SK-N-SH treated with all-trans-retinoic acid at 6 μM for 48 hours (cell line): ENCODE results near the gene PPT1.

Experiments
- ATAC-seq: fragments of 200-7000 bp; cut with Tn5 transposase; 3 replicates; pipeline ENCODE4 v1.9.1; 2020; ENCODE audit warnings: mild to moderate bottlenecking, moderate library complexity
- ARNTL ChIP-seq: fragments of 450-650 bp; formaldehyde crosslinking; IDR thresholded peaks from 2 replicates; pipeline ENCODE4 v1.5.0; 2020; ENCODE audit warnings: low read depth, mild to moderate bottlenecking, moderate library complexity, borderline replicate concordance
- BACH2 ChIP-seq: fragments of 250-450 bp; sonication (Bioruptor Pico); IDR thresholded peaks from 2 replicates; pipeline ENCODE4 v1.9.0; 2021; ENCODE audit warnings: mild to moderate bottlenecking, borderline replicate concordance
- CSDC2 ChIP-seq: fragments of 250-450 bp; sonication (Bioruptor Pico); IDR thresholded peaks from 2 replicates; pipeline ENCODE4 v1.5.0; 2020; ENCODE audit warnings: mild to moderate bottlenecking, moderate library complexity
- GLIS3 ChIP-seq: fragments of 250-450 bp; sonication (Bioruptor Pico); IDR thresholded peaks from 2 replicates; pipeline ENCODE4 v1.5.0; 2020; ENCODE audit warnings: mild to moderate bottlenecking, moderate library complexity
- ISL1 ChIP-seq: fragments of 250-450 bp; sonication (Bioruptor Pico); IDR thresholded peaks from 2 replicates; pipeline ENCODE4 v2.1.2; 2022; ENCODE audit warnings: mild to moderate bottlenecking, moderate library complexity
- OSR1 ChIP-seq: fragments of 250-450 bp; sonication (Bioruptor Pico); IDR thresholded peaks from 2 replicates; pipeline ENCODE4 v1.8.0; 2022; ENCODE audit warnings: moderate library complexity, mild to moderate bottlenecking, inconsistent platforms
- PPARA ChIP-seq: fragments of 250-450 bp; sonication (Bioruptor Pico); IDR thresholded peaks from 2 replicates; pipeline ENCODE4 v1.5.0; 2020; ENCODE audit warnings: mild to moderate bottlenecking, borderline replicate concordance
- RARB ChIP-seq: fragments of 250-450 bp; sonication (Bioruptor Pico); IDR thresholded peaks from 2 replicates; pipeline ENCODE4 v1.8.0; 2021; ENCODE audit warnings: mild to moderate bottlenecking, moderate library complexity
- SNAI2 ChIP-seq: fragments of 250-450 bp; sonication (Bioruptor Pico); IDR thresholded peaks from 2 replicates; pipeline ENCODE4 v1.5.0; 2020; ENCODE audit warnings: mild to moderate bottlenecking, moderate library complexity
- TCF4 ChIP-seq: fragments of 250-450 bp; sonication (Bioruptor Pico); IDR thresholded peaks from 2 replicates; pipeline ENCODE4 v1.8.0; 2021; ENCODE audit warnings: mild to moderate bottlenecking, moderate library complexity, borderline replicate concordance
- TOX ChIP-seq: fragments of 250-450 bp; sonication (Bioruptor Pico); IDR thresholded peaks from 2 replicates; pipeline ENCODE4 v1.8.0; 2021; ENCODE audit warnings: mild to moderate bottlenecking, moderate library complexity, borderline replicate concordance
- ZFP3 ChIP-seq: fragments of 250-450 bp; sonication (Bioruptor Pico); IDR thresholded peaks from 2 replicates; pipeline ENCODE4 v1.5.0; 2020; ENCODE audit warnings: mild to moderate bottlenecking, moderate library complexity
- ZFP30 ChIP-seq: fragments of 450-650 bp; formaldehyde crosslinking; IDR thresholded peaks from 2 replicates; pipeline ENCODE4 v1.5.0; 2022; ENCODE audit warnings: mild to moderate bottlenecking, moderate library complexity
- ZNF565 ChIP-seq: fragments of 450-650 bp; formaldehyde crosslinking; conservative IDR thresholded peaks from 2 replicates; pipeline ENCODE4 v1.5.0; 2020; ENCODE audit warnings: low read depth, mild to moderate bottlenecking, moderate library complexity
- ZNF70 ChIP-seq: fragments of 450-650 bp; formaldehyde crosslinking; IDR thresholded peaks from 2 replicates; pipeline ENCODE4 v1.5.0; 2020; ENCODE audit warnings: mild to moderate bottlenecking, moderate library complexity
- ZNF8 ChIP-seq: fragments of 450-650 bp; formaldehyde crosslinking; IDR thresholded peaks from 2 replicates; pipeline ENCODE4 v1.5.0; 2020; ENCODE audit warnings: mild to moderate bottlenecking, moderate library complexity
- TF ChIP-seq, protein P1 (sequence below): fragments of 250-450 bp; sonication (Bioruptor Pico); IDR thresholded peaks from 2 replicates; pipeline ENCODE4 v1.8.0; 2020; ENCODE audit warnings: mild to moderate bottlenecking, moderate library complexity, borderline replicate concordance
- TF ChIP-seq, protein P2 (sequence below): fragments of 250-450 bp; sonication (Bioruptor Pico); IDR thresholded peaks from 2 replicates; pipeline ENCODE4 v1.5.1; 2020; ENCODE audit warnings: low read depth, mild to moderate bottlenecking, moderate library complexity
- TF ChIP-seq, protein P3 (sequence below): fragments of 250-450 bp; sonication (Bioruptor Pico); IDR thresholded peaks from 2 replicates; pipeline ENCODE4 v1.5.1; 2021; ENCODE audit warnings: mild to moderate bottlenecking, moderate library complexity
- TF ChIP-seq, protein P4 (sequence below): fragments of 250-450 bp; sonication (Bioruptor Pico); IDR thresholded peaks from 2 replicates; pipeline ENCODE4 v1.8.0; 2021; ENCODE audit warnings: low read depth, mild to moderate bottlenecking, moderate library complexity, borderline replicate concordance

Gene PPT1

DNA sequence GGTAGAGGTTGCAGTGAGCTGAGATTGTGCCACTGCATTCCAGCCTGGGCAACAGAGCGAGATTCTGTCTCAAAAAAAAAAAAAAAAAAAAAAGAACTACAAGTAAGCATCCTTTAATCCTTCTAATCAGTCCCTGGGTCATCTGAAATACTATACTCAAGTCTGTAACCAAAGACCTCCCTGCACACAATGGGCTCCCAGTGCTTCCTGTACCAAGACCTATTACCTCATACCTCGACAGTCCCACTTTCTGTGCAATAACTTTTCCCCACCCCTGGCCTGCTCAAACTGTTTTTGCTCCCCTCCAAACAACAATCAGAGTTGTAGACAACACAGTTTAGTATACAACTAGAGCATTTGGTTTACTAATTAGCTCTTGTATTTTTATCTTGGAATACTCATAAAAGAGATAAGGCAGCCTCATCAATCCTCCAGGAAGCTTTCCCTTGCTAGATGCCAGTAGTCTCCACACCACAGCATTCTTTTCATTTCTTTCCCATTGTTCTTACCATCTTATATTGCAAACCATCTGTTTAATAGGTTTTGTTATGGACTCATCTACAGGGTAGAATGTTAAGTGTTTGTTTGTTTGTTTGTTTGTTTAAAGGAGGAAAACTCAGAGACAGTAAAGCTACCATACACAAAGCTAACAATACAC, 45.0 kb upstream of the PPT1 start:
- peak; percentile 28; the same call in 2 of the 3 replicates for ATAC-seq
- TF ChIP-seq, protein P1, sequence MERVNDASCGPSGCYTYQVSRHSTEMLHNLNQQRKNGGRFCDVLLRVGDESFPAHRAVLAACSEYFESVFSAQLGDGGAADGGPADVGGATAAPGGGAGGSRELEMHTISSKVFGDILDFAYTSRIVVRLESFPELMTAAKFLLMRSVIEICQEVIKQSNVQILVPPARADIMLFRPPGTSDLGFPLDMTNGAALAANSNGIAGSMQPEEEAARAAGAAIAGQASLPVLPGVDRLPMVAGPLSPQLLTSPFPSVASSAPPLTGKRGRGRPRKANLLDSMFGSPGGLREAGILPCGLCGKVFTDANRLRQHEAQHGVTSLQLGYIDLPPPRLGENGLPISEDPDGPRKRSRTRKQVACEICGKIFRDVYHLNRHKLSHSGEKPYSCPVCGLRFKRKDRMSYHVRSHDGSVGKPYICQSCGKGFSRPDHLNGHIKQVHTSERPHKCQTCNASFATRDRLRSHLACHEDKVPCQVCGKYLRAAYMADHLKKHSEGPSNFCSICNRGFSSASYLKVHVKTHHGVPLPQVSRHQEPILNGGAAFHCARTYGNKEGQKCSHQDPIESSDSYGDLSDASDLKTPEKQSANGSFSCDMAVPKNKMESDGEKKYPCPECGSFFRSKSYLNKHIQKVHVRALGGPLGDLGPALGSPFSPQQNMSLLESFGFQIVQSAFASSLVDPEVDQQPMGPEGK: no peak

DNA sequence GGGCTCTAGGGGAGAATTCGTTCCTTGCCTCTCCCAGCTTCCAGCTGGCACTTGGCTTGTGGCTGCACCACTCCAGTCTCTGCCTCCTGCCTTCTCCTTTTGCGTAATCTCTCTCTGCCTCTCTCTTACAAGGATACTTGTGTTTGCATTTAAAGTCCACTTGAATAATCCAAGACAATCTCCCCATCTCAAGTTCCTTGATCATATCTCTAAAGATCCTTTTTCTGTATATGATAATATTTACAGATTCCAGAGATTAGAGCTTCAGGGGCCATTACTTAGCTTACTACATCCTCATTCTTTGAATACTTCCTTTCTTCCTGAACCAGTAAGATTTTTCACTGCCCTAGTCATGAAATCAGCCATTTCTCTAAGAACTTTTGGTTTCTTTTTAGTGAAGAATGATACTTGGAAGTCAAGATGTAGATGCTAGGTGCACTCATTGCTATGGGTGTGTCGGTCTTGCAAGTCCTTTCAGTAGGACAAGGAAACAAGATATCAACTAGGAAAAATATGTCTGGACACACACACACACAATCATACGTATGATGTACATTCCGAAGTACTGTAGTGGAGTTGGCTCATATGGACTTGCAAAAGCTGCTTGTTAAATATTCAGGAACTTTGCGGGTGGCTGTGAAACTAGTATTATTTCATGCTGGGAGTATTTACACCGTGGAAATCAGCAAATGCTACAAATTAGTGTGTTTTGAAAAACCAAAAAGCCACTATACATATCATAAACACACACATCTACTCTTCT, 43.3 kb upstream of the PPT1 start:
- 0 out of 3 replicates have a peak, but pooled peaks have one; percentile 18 for ATAC-seq
- TF ChIP-seq GLIS3 (CRISPR knock-in tag) (no peak), TCF4 (CRISPR knock-in tag) (no peak), ZFP3 (CRISPR knock-in tag) (no peak), SNAI2 (CRISPR knock-in tag) (no peak), PPARA (no peak), ARNTL (no peak), ZNF565 (CRISPR knock-in tag) (no peak), ZFP30 (CRISPR knock-in tag) (no peak), BACH2 (CRISPR knock-in tag) (no peak), TOX (no peak), ISL1 (CRISPR knock-in tag) (no peak)
- TF ChIP-seq, protein P2, sequence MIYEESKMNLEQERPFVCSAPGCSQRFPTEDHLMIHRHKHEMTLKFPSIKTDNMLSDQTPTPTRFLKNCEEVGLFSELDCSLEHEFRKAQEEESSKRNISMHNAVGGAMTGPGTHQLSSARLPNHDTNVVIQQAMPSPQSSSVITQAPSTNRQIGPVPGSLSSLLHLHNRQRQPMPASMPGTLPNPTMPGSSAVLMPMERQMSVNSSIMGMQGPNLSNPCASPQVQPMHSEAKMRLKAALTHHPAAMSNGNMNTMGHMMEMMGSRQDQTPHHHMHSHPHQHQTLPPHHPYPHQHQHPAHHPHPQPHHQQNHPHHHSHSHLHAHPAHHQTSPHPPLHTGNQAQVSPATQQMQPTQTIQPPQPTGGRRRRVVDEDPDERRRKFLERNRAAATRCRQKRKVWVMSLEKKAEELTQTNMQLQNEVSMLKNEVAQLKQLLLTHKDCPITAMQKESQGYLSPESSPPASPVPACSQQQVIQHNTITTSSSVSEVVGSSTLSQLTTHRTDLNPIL (CRISPR knock-in tag): no peak
- TF ChIP-seq, protein P3, sequence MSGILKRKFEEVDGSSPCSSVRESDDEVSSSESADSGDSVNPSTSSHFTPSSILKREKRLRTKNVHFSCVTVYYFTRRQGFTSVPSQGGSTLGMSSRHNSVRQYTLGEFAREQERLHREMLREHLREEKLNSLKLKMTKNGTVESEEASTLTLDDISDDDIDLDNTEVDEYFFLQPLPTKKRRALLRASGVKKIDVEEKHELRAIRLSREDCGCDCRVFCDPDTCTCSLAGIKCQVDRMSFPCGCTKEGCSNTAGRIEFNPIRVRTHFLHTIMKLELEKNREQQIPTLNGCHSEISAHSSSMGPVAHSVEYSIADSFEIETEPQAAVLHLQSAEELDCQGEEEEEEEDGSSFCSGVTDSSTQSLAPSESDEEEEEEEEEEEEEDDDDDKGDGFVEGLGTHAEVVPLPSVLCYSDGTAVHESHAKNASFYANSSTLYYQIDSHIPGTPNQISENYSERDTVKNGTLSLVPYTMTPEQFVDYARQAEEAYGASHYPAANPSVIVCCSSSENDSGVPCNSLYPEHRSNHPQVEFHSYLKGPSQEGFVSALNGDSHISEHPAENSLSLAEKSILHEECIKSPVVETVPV: no peak
- TF ChIP-seq, protein P4, sequence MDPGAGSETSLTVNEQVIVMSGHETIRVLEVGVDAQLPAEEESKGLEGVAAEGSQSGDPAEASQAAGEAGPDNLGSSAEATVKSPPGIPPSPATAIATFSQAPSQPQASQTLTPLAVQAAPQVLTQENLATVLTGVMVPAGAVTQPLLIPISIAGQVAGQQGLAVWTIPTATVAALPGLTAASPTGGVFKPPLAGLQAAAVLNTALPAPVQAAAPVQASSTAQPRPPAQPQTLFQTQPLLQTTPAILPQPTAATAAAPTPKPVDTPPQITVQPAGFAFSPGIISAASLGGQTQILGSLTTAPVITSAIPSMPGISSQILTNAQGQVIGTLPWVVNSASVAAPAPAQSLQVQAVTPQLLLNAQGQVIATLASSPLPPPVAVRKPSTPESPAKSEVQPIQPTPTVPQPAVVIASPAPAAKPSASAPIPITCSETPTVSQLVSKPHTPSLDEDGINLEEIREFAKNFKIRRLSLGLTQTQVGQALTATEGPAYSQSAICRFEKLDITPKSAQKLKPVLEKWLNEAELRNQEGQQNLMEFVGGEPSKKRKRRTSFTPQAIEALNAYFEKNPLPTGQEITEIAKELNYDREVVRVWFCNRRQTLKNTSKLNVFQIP: no peak

DNA sequence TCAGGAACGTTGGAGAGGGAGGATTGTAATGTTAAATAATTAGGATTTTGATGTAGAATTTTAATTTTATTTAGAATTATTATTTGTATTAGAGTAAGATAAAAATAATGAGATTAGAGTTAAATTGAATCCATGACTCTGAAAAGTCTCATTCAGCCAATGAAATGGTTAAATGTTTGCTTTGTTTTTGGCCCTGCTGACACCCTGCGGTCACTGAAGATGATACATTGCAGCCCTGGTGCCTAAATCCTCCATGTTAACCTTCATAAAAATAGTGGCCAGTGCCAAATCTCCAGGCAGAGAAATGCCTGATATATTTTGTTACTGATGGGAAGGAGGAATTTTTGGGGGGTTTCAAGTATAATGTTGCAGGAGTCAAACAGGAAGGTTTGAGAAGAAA, 36.8 kb upstream of the PPT1 start:
- no peak for ATAC-seq
- no peak for TF ChIP-seq SNAI2 (CRISPR knock-in tag)
- TF ChIP-seq, protein P1: no peak
- TF ChIP-seq ZNF8 (CRISPR knock-in tag): no peak
- TF ChIP-seq CSDC2 (CRISPR knock-in tag): no peak
- TF ChIP-seq ARNTL: no peak
- no peak for TF ChIP-seq ZNF70
- TF ChIP-seq OSR1 (CRISPR knock-in tag): no peak
- TF ChIP-seq RARB (CRISPR knock-in tag): no peak
- no peak for TF ChIP-seq TCF4 (CRISPR knock-in tag)
- no peak for TF ChIP-seq PPARA
- no peak for TF ChIP-seq GLIS3 (CRISPR knock-in tag)
- TF ChIP-seq TOX: no peak
- no peak for TF ChIP-seq ZFP3 (CRISPR knock-in tag)
- TF ChIP-seq, protein P4: no peak
